Measurements from ENCODE around the gene AQP10.
"Not testable (repeated sequence)": the region's sequence is repeated elsewhere in the genome, so short reads cannot be mapped to it uniquely, and the experiment has no call there.

The AQP10 gene

GRCh38 chr1:154346276-154346917, 25.5 kb downstream of the AQP10 start:
- no peak for DNase-seq

- no peak for DNase-seq
These were observed 27.1 kb downstream of the AQP10 start for GRCh38 chr1:154347961-154348360.

- no peak for DNase-seq
These were observed 27.7 kb downstream of the AQP10 start for GRCh38 chr1:154348429-154349076.

- no peak for DNase-seq
These were observed 28.2 kb downstream of the AQP10 start for GRCh38 chr1:154349121-154349520.

GRCh38 chr1:154350383-154350782, 29.5 kb downstream of the AQP10 start:
- no peak for DNase-seq

GRCh38 chr1:154351363-154352068, 30.6 kb downstream of the AQP10 start:
- no peak for DNase-seq

GRCh38 chr1:154352245-154352580, 31.3 kb downstream of the AQP10 start:
- DNase-seq = no peak

GRCh38 chr1:154352581-154353459, 31.9 kb downstream of the AQP10 start:
- DNase-seq = no peak

GRCh38 chr1:154353460-154353904, 32.6 kb downstream of the AQP10 start:
- no peak for DNase-seq

GRCh38 chr1:154353966-154354365, 33.1 kb downstream of the AQP10 start:
- DNase-seq = no peak

- no peak for DNase-seq
These were observed 37.6 kb downstream of the AQP10 start for GRCh38 chr1:154358519-154358918.

- no peak for DNase-seq
These were observed 39.4 kb downstream of the AQP10 start for GRCh38 chr1:154360288-154360687.

GRCh38 chr1:154360881-154361280, 40.0 kb downstream of the AQP10 start:
- DNase-seq = not testable (repeated sequence)

- DNase-seq = no peak
These were observed 40.5 kb downstream of the AQP10 start for GRCh38 chr1:154361357-154361756.

- DNase-seq = no peak
These were observed 50.5 kb downstream of the AQP10 start for GRCh38 chr1:154371436-154371835.

- DNase-seq = not testable (repeated sequence)
These were observed 53.0 kb downstream of the AQP10 start for GRCh38 chr1:154373777-154374357.

Measured in NK-92 treated with Interleukin-12 subunit alpha and Interleukin-12 subunit beta, amount 100 ng/mL, for 24 hours (cell line).